Osteocyte (in vitro differentiated cells): ENCODE results near the gene TUBGCP6. TPM values are rescaled to one million over a fixed set of nuclear protein-coding genes. Genes with fewer than 3 reads are reported as not detected.
A peak's percentile ranks its signal among the peaks of the same experiment; 100 is the strongest.

Source experiments
- DNase-seq: peaks from one replicate; pipeline ENCODE4 v3.0.0; 2021; ENCODE audit warnings: mixed read lengths; ENCODE audit not compliant: unreplicated experiment; ENCODE audit errors: extremely low spot score
- H3K27ac Mint-ChIP-seq: one replicate; pipeline ENCODE4 v1.8.0; 2021; ENCODE audit warnings: mild to moderate bottlenecking, mixed read lengths; ENCODE audit not compliant: unreplicated experiment
- H3K27me3 Mint-ChIP-seq: one replicate; pipeline ENCODE4 v1.8.0; 2021; ENCODE audit warnings: mixed read lengths; ENCODE audit not compliant: unreplicated experiment
- H3K36me3 Mint-ChIP-seq: one replicate; pipeline ENCODE4 v1.8.0; 2021; ENCODE audit warnings: mixed read lengths; ENCODE audit not compliant: unreplicated experiment
- H3K4me1 Mint-ChIP-seq: one replicate; pipeline ENCODE4 v1.8.0; 2021; ENCODE audit warnings: mixed read lengths; ENCODE audit not compliant: unreplicated experiment
- H3K4me3 Mint-ChIP-seq: one replicate; pipeline ENCODE4 v1.8.0; 2021; ENCODE audit warnings: mild to moderate bottlenecking, moderate library complexity, mixed read lengths; ENCODE audit not compliant: unreplicated experiment
- H3K9me3 Mint-ChIP-seq: one replicate; pipeline ENCODE4 v1.8.0; 2021; ENCODE audit warnings: mixed read lengths; ENCODE audit not compliant: unreplicated experiment
- CTCF ChIP-seq: fragments of 200-600 bp; sonication (generic); IDR thresholded peaks from 2 replicates; pipeline ENCODE4 v1.5.0; 2021; ENCODE audit warnings: antibody characterized with exemption, mild to moderate bottlenecking, moderate library complexity
- total RNA-seq: library from RNA; stranded (reverse); gene quantifications from 2 replicates; pipeline ENCODE4 v1.2.1, GENCODE V29; 2021

Gene TUBGCP6
- total RNA-seq, 1 donor from 2014 or later: 55.7 TPM

DNA sequence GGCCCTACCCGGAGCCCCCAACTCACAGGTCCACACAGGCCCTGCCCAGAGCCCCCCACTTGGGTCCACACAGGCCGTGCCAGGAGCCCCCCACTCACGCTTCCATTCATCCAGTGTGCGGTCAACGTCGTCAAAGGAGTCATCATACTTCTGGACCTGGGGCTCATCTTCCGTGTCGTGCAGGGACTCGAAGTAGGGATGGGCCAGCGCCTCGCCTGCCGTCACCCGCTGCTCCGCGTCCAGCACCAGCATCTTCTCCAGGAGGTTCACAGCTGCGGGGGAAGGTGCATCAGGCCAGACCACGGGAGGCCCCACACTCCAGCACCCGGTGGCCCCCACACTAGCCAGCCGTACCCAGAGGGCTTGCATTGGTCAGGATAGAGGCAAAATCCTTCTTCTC lies 10.3 kb upstream of the TUBGCP6 start:
- Mint-ChIP-seq H3K9me3 (no peaks in the 10 kb centered on the region), H3K4me1 (peaks cover 6% of the 10 kb centered on the region), H3K36me3 (no peaks in the 10 kb centered on the region), H3K4me3 (no peak overlapping the region), H3K27ac (no peak overlapping the region), H3K27me3 (no peaks in the 10 kb centered on the region)
- no peak for DNase-seq
- TF ChIP-seq CTCF: no peak

- no peak for TF ChIP-seq CTCF
- H3K36me3 Mint-ChIP-seq: no peaks in the 10 kb centered on the region
- no peak overlapping the region for H3K4me3 Mint-ChIP-seq
- peaks cover 8% of the 10 kb centered on the region for H3K4me1 Mint-ChIP-seq
- H3K27me3 Mint-ChIP-seq: no peaks in the 10 kb centered on the region
- H3K27ac Mint-ChIP-seq: no peak overlapping the region
- DNase-seq: no peak
- H3K9me3 Mint-ChIP-seq: no peaks in the 10 kb centered on the region
Measured at GRCh38 chr22:50253941-50254340, 9.1 kb upstream of the TUBGCP6 start.

GRCh38 chr22:50253046-50253915 lies 8.5 kb upstream of the TUBGCP6 start:
- H3K4me1 Mint-ChIP-seq: peaks cover 8% of the 10 kb centered on the region
- no peak for DNase-seq
- H3K4me3 Mint-ChIP-seq: no peak overlapping the region
- TF ChIP-seq CTCF: no peak
- no peaks in the 10 kb centered on the region for H3K9me3 Mint-ChIP-seq
- no peaks in the 10 kb centered on the region for H3K27me3 Mint-ChIP-seq
- no peaks in the 10 kb centered on the region for H3K36me3 Mint-ChIP-seq
- no peak overlapping the region for H3K27ac Mint-ChIP-seq

GRCh38 chr22:50252082-50253045 lies 7.5 kb upstream of the TUBGCP6 start:
- TF ChIP-seq CTCF: peak; percentile 77
- no peak for DNase-seq
- Mint-ChIP-seq H3K36me3 (no peaks in the 10 kb centered on the region), H3K27ac (no peak overlapping the region), H3K4me3 (peak overlapping the region; percentile 45), H3K27me3 (no peaks in the 10 kb centered on the region), H3K4me1 (peaks cover 10% of the 10 kb centered on the region), H3K9me3 (no peaks in the 10 kb centered on the region)
